ENCODE results near the gene GOLGA6A. TPM values are rescaled to one million over a fixed set of nuclear protein-coding genes. Genes with fewer than 3 reads are reported as not detected.
"Not testable (repeated sequence)": the region's sequence is repeated elsewhere in the genome, so short reads cannot be mapped to it uniquely, and the experiment has no call there.

GOLGA6A gene
- total RNA-seq (2022), result not detected in 2 replicates
- percentile 6 among the genes with signal in this experiment for Bru-seq, nascent RNA
- BruChase-seq, experiment 1, labeled RNA remaining after a 6-hour chase, result percentile 18 among the genes with signal in this experiment
- percentile 14 among the genes with signal in this experiment for BruChase-seq, experiment 2, labeled RNA remaining after a 2-hour chase
- long read RNA-seq, result 0 reads

DNA sequence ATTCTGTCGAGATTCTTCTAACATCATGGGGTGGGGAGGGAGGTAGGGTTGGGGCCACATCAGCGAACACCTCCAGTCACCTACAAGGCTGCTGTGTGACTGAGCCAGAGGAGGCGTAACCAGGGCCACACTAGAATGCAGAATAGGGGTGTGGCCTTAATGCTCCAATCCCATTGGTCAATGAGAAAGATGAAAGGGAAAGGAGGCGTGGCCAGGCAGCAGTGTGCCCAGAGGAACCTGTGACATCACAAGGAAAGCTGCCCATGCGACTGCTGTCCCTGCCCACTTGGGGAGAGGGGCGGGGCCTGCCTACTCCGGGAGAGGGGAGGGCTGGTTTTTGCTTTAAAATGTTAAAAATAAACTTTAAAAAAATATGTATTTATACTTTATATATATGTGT is at the start of gene GOLGA6A:
TSS of gene GOLGA6A (minus strand) at position 101 of the 400 bp plus-strand sequence. CDS start at position 60, 41 bp downstream.
- CTCF ChIA-PET; H3K4me1 Mint-ChIP-seq (ENCODE audit: low read depth, unreplicated experiment); intact Hi-C loops (cut with micrococcal nuclease; ENCODE audit: unreplicated experiment); H3K27me3 Mint-ChIP-seq (ENCODE audit: unreplicated experiment); BruUV-seq (replicated peaks); H3K36me3 Mint-ChIP-seq (ENCODE audit: insufficient read depth, unreplicated experiment); DNase-seq; H3K4me3 Mint-ChIP-seq (ENCODE audit: low read depth, unreplicated experiment); H3K27ac Mint-ChIP-seq (ENCODE audit: unreplicated experiment); H3K9me3 Mint-ChIP-seq (ENCODE audit: low read depth, unreplicated experiment): not testable (repeated sequence)

DNA sequence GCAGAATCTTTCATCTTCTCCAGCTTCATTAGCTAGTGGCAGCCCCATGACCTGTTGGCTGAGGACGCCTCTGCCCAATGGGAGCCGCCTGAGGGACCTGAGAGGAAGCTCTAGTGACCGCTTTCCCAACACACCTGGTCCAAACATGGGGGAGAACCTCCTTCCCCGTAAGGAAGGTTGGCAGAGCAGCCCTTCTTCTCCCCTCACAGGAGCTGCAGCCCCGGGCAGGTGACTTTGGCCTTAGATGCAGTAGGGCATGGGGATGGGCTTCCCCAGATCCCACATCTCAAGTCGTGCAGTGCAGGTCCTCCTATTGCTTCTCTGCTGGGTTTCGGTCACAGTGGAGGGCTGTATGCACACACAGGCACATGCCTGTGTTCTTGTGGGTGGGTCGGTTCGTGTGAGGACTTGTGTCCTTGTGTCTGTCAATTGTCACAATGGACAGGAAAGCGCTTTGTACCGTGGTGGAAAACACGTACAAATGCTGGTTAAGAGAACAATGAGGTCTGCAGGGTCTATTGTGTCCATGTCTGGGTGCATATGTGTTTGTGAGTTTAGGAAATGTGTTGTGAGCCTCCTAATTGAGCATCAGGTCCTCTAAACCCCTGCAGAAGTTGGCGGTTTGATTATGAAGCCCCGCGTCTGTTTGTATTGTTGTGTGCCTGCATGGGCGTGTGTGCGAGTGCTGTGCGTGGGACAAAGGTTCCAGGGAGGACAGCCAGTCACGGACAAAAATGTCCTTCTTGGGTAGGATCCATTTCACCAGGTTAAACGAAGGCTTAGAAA is 49.5 kb upstream of the GOLGA6A start:
- Mint-ChIP-seq H3K4me3 (ENCODE audit: low read depth, unreplicated experiment) (no peak overlapping the region), H3K36me3 (ENCODE audit: insufficient read depth, unreplicated experiment) (peaks cover 4% of the 10 kb centered on the region), H3K9me3 (ENCODE audit: low read depth, unreplicated experiment) (no peaks in the 10 kb centered on the region), H3K27me3 (ENCODE audit: unreplicated experiment) (peaks cover 60% of the 10 kb centered on the region), H3K4me1 (ENCODE audit: low read depth, unreplicated experiment) (no peaks in the 10 kb centered on the region), H3K27ac (ENCODE audit: unreplicated experiment) (no peak overlapping the region)
- TF ChIP-seq, protein P1, sequence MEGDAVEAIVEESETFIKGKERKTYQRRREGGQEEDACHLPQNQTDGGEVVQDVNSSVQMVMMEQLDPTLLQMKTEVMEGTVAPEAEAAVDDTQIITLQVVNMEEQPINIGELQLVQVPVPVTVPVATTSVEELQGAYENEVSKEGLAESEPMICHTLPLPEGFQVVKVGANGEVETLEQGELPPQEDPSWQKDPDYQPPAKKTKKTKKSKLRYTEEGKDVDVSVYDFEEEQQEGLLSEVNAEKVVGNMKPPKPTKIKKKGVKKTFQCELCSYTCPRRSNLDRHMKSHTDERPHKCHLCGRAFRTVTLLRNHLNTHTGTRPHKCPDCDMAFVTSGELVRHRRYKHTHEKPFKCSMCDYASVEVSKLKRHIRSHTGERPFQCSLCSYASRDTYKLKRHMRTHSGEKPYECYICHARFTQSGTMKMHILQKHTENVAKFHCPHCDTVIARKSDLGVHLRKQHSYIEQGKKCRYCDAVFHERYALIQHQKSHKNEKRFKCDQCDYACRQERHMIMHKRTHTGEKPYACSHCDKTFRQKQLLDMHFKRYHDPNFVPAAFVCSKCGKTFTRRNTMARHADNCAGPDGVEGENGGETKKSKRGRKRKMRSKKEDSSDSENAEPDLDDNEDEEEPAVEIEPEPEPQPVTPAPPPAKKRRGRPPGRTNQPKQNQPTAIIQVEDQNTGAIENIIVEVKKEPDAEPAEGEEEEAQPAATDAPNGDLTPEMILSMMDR (IDR thresholded peaks at IDR 0.05; ENCODE audit: unreplicated experiment), result no peak
- no TSS peak for BruUV-seq (replicated peaks)
- intact Hi-C loops (cut with micrococcal nuclease; ENCODE audit: unreplicated experiment), result no loop called here
- no peak for DNase-seq
- CTCF ChIA-PET, result interaction anchor here (1.0 kb wide), 1 partner anchor 25 kb away, joined by 3 read pairs; no protein-coding TSS in a partner anchor

DNA sequence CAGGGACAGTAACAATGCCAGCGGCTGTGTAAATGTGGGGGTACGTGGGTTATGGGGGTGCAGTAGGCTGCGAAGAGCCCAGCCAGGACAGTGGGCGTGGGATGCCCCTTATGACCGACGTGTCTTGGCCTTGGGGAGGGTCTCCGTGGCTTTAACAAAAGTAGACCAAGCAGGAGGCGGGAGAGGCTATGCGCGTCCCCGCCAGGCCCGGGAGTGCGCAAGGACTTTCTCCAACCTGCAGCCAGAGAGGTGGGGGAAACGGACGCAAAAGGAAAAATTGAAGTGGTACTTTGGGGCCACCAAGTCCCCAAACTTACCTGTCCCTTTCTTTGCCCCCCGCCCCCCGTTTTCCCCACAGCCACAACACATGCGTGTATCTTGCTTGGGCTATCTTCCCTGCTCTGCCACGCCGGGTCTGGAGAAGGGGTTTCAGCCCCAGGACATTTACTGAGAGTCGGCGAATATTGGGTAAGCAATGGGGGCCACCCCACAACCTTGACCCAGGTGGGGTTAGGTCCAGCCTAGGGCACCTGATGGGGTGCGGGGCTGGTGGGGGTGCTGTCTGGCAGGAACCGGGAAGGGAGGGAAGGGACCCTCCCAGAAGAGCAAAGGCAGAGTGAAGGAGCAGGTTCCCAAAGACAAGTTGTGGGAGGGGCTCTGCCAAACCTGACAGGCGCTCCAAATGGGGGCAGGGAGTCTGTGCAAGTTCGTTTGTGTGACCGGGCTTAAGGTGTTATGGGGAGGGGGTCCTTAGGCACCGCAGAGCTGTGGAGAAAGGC is 48.7 kb upstream of the GOLGA6A start:
- BruUV-seq (replicated peaks), result no TSS peak
- H3K27me3 Mint-ChIP-seq (ENCODE audit: unreplicated experiment), result peaks cover 62% of the 10 kb centered on the region
- H3K4me1 Mint-ChIP-seq (ENCODE audit: low read depth, unreplicated experiment), result no peaks in the 10 kb centered on the region
- no peaks in the 10 kb centered on the region for H3K36me3 Mint-ChIP-seq (ENCODE audit: insufficient read depth, unreplicated experiment)
- no peak overlapping the region for H3K4me3 Mint-ChIP-seq (ENCODE audit: low read depth, unreplicated experiment)
- no peaks in the 10 kb centered on the region for H3K9me3 Mint-ChIP-seq (ENCODE audit: low read depth, unreplicated experiment)
- no peak overlapping the region for H3K27ac Mint-ChIP-seq (ENCODE audit: unreplicated experiment)
- intact Hi-C loops (cut with micrococcal nuclease; ENCODE audit: unreplicated experiment), result no loop called here
- DNase-seq, result no peak
- CTCF ChIA-PET, result interaction anchor here (3.4 kb wide), 1 partner anchor 177 kb away, joined by 29 read pairs; no protein-coding TSS in a partner anchor
- TF ChIP-seq, protein P1 (IDR thresholded peaks at IDR 0.05; ENCODE audit: unreplicated experiment), result no peak

DNA sequence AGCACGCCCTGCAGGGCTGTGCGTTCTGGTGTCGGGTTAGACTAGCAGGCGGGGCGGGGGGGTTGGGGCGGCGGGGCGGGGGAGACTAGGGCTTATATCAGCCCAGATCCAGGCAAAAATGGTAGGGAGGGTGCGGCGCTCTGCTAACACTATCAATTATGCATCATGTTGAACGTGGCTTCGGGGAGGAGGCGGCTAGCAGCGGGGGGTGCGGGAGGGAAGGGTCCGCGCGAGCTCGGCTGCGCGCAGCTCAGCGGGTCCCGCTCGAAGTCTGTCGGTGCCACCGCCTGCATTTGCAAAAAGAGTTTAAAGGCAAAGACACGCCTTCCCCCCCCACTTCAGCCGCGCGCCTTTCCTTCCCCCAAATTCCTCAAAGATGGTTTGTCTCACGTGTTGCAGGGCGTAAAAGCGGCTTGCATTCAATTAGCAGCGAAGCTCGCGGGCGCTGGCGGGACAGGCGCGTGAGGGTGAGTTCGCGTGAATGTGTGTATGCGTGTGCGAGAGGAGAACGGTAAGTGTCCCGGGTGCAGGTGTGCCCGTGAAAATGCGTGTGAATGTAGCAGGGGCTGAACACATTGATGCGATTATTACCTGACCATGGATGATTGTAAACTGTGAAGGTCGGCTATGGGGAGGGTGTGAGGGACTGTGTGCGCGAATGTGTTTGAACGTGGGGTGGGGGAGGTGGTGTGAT is 48.0 kb upstream of the GOLGA6A start, which contains the start of gene ISLR2:
TSS of gene ISLR2 (plus strand) at position 432 of the 694 bp plus-strand sequence. CDS start 2,169 bp downstream, outside the sequence.
- Mint-ChIP-seq H3K36me3 (ENCODE audit: insufficient read depth, unreplicated experiment) (no peaks in the 10 kb centered on the region), H3K9me3 (ENCODE audit: low read depth, unreplicated experiment) (no peaks in the 10 kb centered on the region), H3K4me1 (ENCODE audit: low read depth, unreplicated experiment) (no peaks in the 10 kb centered on the region), H3K27ac (ENCODE audit: unreplicated experiment) (no peak within 1 kb of the TSS), H3K27me3 (ENCODE audit: unreplicated experiment) (peaks cover 69% of the 10 kb centered on the region), H3K4me3 (ENCODE audit: low read depth, unreplicated experiment) (no peak within 1 kb of the TSS)
- no TSS peak for BruUV-seq (replicated peaks)
- no peak for DNase-seq
- TF ChIP-seq, protein P1 (IDR thresholded peaks at IDR 0.05; ENCODE audit: unreplicated experiment), result no peak
- CTCF ChIA-PET, result interaction anchor here (3.4 kb wide), 1 partner anchor 177 kb away, joined by 29 read pairs; no protein-coding TSS in a partner anchor
- intact Hi-C loops (cut with micrococcal nuclease; ENCODE audit: unreplicated experiment), result no loop called here
